PC-9 (cell line): ENCODE results near the gene TNFSF18. TPM values are rescaled to one million over a fixed set of nuclear protein-coding genes. Genes with fewer than 3 reads are reported as not detected.

Experiments used
- BruUV-seq: library from RNA; stranded (reverse); fragments of 400-500 nt; replicated peaks from 2 replicates; lab custom pipeline; 2021; lab: Mats Ljungman, UMichigan
- CTCF ChIA-PET: fragments of 300-600 bp; sonication (Branson Sonifier 250); formaldehyde crosslinking; loops from one replicate; lab custom pipeline; 2022; ENCODE audit warnings: antibody characterized with exemption; lab: Charles Lee
- POLR2A ChIA-PET: fragments of 300-600 bp; sonication (Branson Sonifier 250); formaldehyde crosslinking; loops from one replicate; lab custom pipeline; 2022; ENCODE audit warnings: antibody characterized with exemption; ENCODE audit not compliant: unreplicated experiment; lab: Charles Lee
- DNase-seq, 2 experiments: peaks; one replicate each; pipeline versions ENCODE4 v3.0.0 to v3.0.0-alpha.2; 2015 to 2022; ENCODE audit warnings: mixed read lengths in 1 of 2
- H2AFZ ChIP-seq: fragments of 200-600 bp; sonication (generic); 2 replicates; pipeline ENCODE4 v1.8.1; 2017; ENCODE audit warnings: antibody characterized with exemption
- H3F3A ChIP-seq: fragments of 200-600 bp; sonication (generic); 2 replicates; pipeline ENCODE4 v1.8.1; 2017; ENCODE audit warnings: antibody characterized with exemption, mild to moderate bottlenecking, low read depth; ENCODE audit not compliant: insufficient read depth
- H3K27ac ChIP-seq: fragments of 200-600 bp; sonication (generic); 2 replicates; pipeline ENCODE4 v1.6.1; 2016; ENCODE audit warnings: mixed run types
- H3K27me3 ChIP-seq: fragments of 200-600 bp; sonication (generic); 2 replicates; pipeline ENCODE4 v1.6.1; 2016; ENCODE audit warnings: low read depth, mixed run types; ENCODE audit not compliant: insufficient read depth
- H3K36me3 ChIP-seq: fragments of 200-600 bp; sonication (generic); 2 replicates; pipeline ENCODE4 v1.6.1; 2016; ENCODE audit warnings: low read depth, mixed run types
- H3K4me1 ChIP-seq: fragments of 200-600 bp; sonication (generic); replicated peaks from 2 replicates; pipeline ENCODE4 v1.6.1; 2016; ENCODE audit warnings: mixed run types; ENCODE audit not compliant: insufficient read depth
- H3K4me2 ChIP-seq: fragments of 200-600 bp; sonication (generic); 2 replicates; pipeline ENCODE4 v1.6.1; 2017; ENCODE audit warnings: mixed run types
- H3K4me3 ChIP-seq: fragments of 200-600 bp; sonication (generic); 2 replicates; pipeline ENCODE4 v1.6.1; 2016; ENCODE audit warnings: mixed run types
- H3K79me2 ChIP-seq: fragments of 200-600 bp; sonication (generic); 2 replicates; pipeline ENCODE4 v1.6.1; 2017; ENCODE audit warnings: low read depth, mixed run types
- H3K9me2 ChIP-seq: fragments of 200-600 bp; sonication (generic); 2 replicates; pipeline ENCODE4 v1.8.1; 2017; ENCODE audit warnings: mild to moderate bottlenecking; ENCODE audit not compliant: insufficient read depth
- H3K9me3 ChIP-seq: fragments of 200-600 bp; sonication (generic); 2 replicates; pipeline ENCODE4 v1.8.1; 2016; ENCODE audit warnings: low read depth; ENCODE audit not compliant: insufficient read depth
- H4K20me1 ChIP-seq: fragments of 200-600 bp; sonication (generic); 2 replicates; pipeline ENCODE4 v1.8.1; 2017; ENCODE audit not compliant: insufficient read depth
- EZH2 ChIP-seq: fragments of 200-600 bp; sonication (generic); IDR thresholded peaks from 2 replicates; pipeline ENCODE4 v1.8.0; 2017; ENCODE audit warnings: antibody characterized with exemption, low read depth
- intact Hi-C: fragments of 100-400 bp; cut with micrococcal nuclease; formaldehyde crosslinking; loops from one replicate; pipeline ENCODE4 v1.10.0; 2022; ENCODE audit not compliant: unreplicated experiment
- total RNA-seq: library from RNA; stranded (reverse); gene quantifications from 2 replicates; pipeline ENCODE4 v1.2.3, GENCODE V29; 2021
- TF ChIP-seq, protein P1 (sequence below): fragments of 200-600 bp; sonication (generic); conservative IDR thresholded peaks from 2 replicates; pipeline ENCODE4 v1.6.1; 2017; ENCODE audit warnings: mixed run types, antibody characterized with exemption, mild to moderate bottlenecking, moderate library complexity

The TNFSF18 gene
- total RNA-seq, 1 experiment from 2014 or later: 0.81 TPM

DNA sequence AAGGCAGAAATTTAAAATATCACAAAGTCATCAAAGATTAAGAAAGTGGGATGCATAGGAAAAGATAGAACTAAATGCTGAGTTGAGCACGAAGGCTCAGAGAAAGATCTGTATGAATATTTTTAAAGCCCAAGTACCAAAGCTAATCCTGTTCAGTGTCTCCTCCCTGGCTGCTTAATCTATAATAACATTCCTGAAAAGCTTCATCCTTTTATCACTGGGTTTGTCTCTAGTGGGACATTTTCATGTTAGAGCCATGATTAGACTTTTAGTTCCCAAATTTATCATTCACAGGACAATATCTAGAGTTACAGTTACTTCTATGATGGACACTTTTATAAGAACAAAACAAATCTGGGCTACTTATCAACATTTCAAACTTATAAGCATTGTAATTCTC, 38.6 kb downstream of the TNFSF18 start:
- no peaks in the 10 kb centered on the region for H3K79me2 ChIP-seq
- TF ChIP-seq EZH2: no peak
- TF ChIP-seq, protein P1, sequence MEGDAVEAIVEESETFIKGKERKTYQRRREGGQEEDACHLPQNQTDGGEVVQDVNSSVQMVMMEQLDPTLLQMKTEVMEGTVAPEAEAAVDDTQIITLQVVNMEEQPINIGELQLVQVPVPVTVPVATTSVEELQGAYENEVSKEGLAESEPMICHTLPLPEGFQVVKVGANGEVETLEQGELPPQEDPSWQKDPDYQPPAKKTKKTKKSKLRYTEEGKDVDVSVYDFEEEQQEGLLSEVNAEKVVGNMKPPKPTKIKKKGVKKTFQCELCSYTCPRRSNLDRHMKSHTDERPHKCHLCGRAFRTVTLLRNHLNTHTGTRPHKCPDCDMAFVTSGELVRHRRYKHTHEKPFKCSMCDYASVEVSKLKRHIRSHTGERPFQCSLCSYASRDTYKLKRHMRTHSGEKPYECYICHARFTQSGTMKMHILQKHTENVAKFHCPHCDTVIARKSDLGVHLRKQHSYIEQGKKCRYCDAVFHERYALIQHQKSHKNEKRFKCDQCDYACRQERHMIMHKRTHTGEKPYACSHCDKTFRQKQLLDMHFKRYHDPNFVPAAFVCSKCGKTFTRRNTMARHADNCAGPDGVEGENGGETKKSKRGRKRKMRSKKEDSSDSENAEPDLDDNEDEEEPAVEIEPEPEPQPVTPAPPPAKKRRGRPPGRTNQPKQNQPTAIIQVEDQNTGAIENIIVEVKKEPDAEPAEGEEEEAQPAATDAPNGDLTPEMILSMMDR: no peak
- no peaks in the 10 kb centered on the region; the same call in 1 of the 2 replicates for H3K9me3 ChIP-seq
- no peaks in the 10 kb centered on the region for H3K9me2 ChIP-seq
- CTCF ChIA-PET: no interaction called here
- intact Hi-C loops: no loop called here
- H2AFZ ChIP-seq: no peak overlapping the region
- no peaks in the 10 kb centered on the region for H3F3A ChIP-seq
- H3K27me3 ChIP-seq: no peaks in the 10 kb centered on the region
- no peaks in the 10 kb centered on the region for H3K4me1 ChIP-seq
- no peak for DNase-seq
- BruUV-seq: no TSS peak
- H3K4me2 ChIP-seq: no peak overlapping the region
- H3K27ac ChIP-seq: no peak overlapping the region
- POLR2A ChIA-PET: no interaction called here
- no peak overlapping the region for H3K4me3 ChIP-seq
- no peaks in the 10 kb centered on the region for H3K36me3 ChIP-seq
- no peaks in the 10 kb centered on the region for H4K20me1 ChIP-seq

- H3K79me2 ChIP-seq: no peaks in the 10 kb centered on the region
- no peaks in the 10 kb centered on the region for H3K36me3 ChIP-seq
- TF ChIP-seq, protein P1: no peak
- no peak for TF ChIP-seq EZH2
- H4K20me1 ChIP-seq: no peaks in the 10 kb centered on the region
- H2AFZ ChIP-seq: no peak overlapping the region
- no peak overlapping the region for H3K27ac ChIP-seq
- no peaks in the 10 kb centered on the region; the same call in 1 of the 2 replicates for H3K9me3 ChIP-seq
- DNase-seq: no peak
- CTCF ChIA-PET: no interaction called here
- H3F3A ChIP-seq: no peaks in the 10 kb centered on the region
- no TSS peak for BruUV-seq
- no peaks in the 10 kb centered on the region for H3K9me2 ChIP-seq
- no peaks in the 10 kb centered on the region for H3K4me1 ChIP-seq
- intact Hi-C loops: no loop called here
- POLR2A ChIA-PET: no interaction called here
- H3K4me2 ChIP-seq: no peak overlapping the region
- H3K27me3 ChIP-seq: no peaks in the 10 kb centered on the region
- no peak overlapping the region for H3K4me3 ChIP-seq
These were observed 41.1 kb downstream of the TNFSF18 start for GRCh38 chr1:173009597-173009996.

- Histone ChIP-seq H3F3A (no peaks in the 10 kb centered on the region), H3K79me2 (no peaks in the 10 kb centered on the region), H3K27ac (no peak overlapping the region), H3K36me3 (no peaks in the 10 kb centered on the region), H3K4me3 (no peak overlapping the region), H3K9me3 (no peaks in the 10 kb centered on the region; the same call in 1 of the 2 replicates), H3K4me1 (no peaks in the 10 kb centered on the region), H3K4me2 (no peak overlapping the region), H2AFZ (no peak overlapping the region), H3K27me3 (no peaks in the 10 kb centered on the region), H3K9me2 (no peaks in the 10 kb centered on the region), H4K20me1 (no peaks in the 10 kb centered on the region)
- ChIA-PET POLR2A (no interaction called here), CTCF (no interaction called here)
- no peak for DNase-seq
- TF ChIP-seq, protein P1: no peak
- TF ChIP-seq EZH2: no peak
- intact Hi-C loops: no loop called here
- no TSS peak for BruUV-seq
These were observed 45.4 kb downstream of the TNFSF18 start for GRCh38 chr1:173005196-173005864.
